Tracheal epithelial cell (primary cell): ENCODE results near the gene GNG8. TPM values are rescaled to one million over a fixed set of nuclear protein-coding genes. Genes with fewer than 3 reads are reported as not detected.

ENCODE experiments used
- total RNA-seq: library from RNA; depleted of rRNA; stranded (reverse); fragments of >200 nt; gene quantifications from 2 replicates; pipeline ENCODE4 v1.2.1, GENCODE V29; 2014

The GNG8 gene
- total RNA-seq, result not detected in 2 replicates

GRCh38 chr19:46635920-46636761 lies at the start of gene GNG8:
Gene GNG8 (minus strand): TSS chr19:46636202. CDS start chr19:46634682, 1,520 bp downstream.

GRCh38 chr19:46661020-46661731 lies 25.2 kb upstream of the GNG8 start, which contains the start of gene DACT3:
Gene DACT3 (minus strand): TSS chr19:46661182. CDS start chr19:46661064, 118 bp downstream.

GRCh38 chr19:46624958-46625661 lies 10.9 kb downstream of the GNG8 start, which contains the start of gene PTGIR:
Gene PTGIR (minus strand): TSS chr19:46625089. CDS start chr19:46624225, 864 bp downstream.

GRCh38 chr19:46601318-46602224 lies 34.4 kb downstream of the GNG8 start, which contains the start of gene CALM3:
Gene CALM3 (plus strand): TSS chr19:46601330. CDS start chr19:46601435, 105 bp downstream.

Other genes with a start within 250 kb of the GNG8 start
- gene CCDC8, start 222.6 kb downstream of the GNG8 start, total RNA-seq, result 8.1 and 27.2 TPM in 2 replicates
- gene PNMA8C, start 207.3 kb downstream of the GNG8 start, total RNA-seq, result not detected in 2 replicates
- 0.72 and 2.3 TPM in 2 replicates for gene PNMA8A, start 164.6 kb downstream of the GNG8 start, total RNA-seq
- 0.24 TPM in 1 of 2 replicates, not detected in the other for gene PNMA8B, start 140.3 kb downstream of the GNG8 start, total RNA-seq
- gene CALM3, start 34.9 kb downstream of the GNG8 start, total RNA-seq, result 47.7 and 84.1 TPM in 2 replicates
- gene PTGIR, start 11.1 kb downstream of the GNG8 start, total RNA-seq, result not detected in 2 replicates
- not detected in 2 replicates for gene DACT3, start 25.0 kb upstream of the GNG8 start, total RNA-seq
- 21.2 and 25.2 TPM in 2 replicates for gene PRKD2, start 80.9 kb upstream of the GNG8 start, total RNA-seq
- 9.4 and 9.8 TPM in 2 replicates for gene FKRP, start 109.9 kb upstream of the GNG8 start, total RNA-seq
- 65.6 and 71.3 TPM in 2 replicates for gene STRN4, start 110.2 kb upstream of the GNG8 start, total RNA-seq
- gene SLC1A5, start 152.4 kb upstream of the GNG8 start, total RNA-seq, result 172 and 449 TPM in 2 replicates
- 106 and 123 TPM in 2 replicates for gene AP2S1, start 214.6 kb upstream of the GNG8 start, total RNA-seq
- 17.4 and 32.4 TPM in 2 replicates for gene ARHGAP35, start 224.8 kb upstream of the GNG8 start, total RNA-seq